SK-N-SH (cell line): ENCODE results near the gene MPZL1.

Experiments used
- ELF1 ChIP-seq: IDR thresholded peaks from 2 replicates; pipeline ENCODE4 v1.4.0; 2012
- MXI1 ChIP-seq: IDR thresholded peaks from 2 replicates; pipeline ENCODE4 v1.6.1; 2012; ENCODE audit warnings: mild to moderate bottlenecking, low read depth, low read length, improper control_type of control experiment

GRCh38 chr1:167679714-167680113 lies 42.1 kb upstream of the MPZL1 start:
- TF ChIP-seq ELF1 (no peak), MXI1 (no peak)
